Measurements from ENCODE around the gene CCNF.

DNA sequence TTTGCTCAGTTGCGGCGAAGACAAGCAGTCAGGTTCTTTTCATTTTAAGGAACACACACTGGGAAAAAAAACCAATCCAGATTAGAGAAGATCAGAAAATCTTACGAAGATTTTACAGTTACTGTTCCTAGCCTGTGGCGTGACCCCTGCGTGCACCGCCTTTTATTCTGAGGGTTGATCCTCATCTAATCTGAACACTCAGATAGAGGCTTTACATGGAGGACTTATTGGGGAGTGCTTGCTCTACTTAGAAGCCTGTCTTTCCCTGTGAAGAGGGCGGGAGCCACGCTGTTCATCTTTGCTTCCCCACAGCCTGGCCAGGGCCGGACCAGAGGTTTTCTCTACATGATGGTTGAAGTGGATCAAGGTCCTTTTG is 47.1 kb downstream of the CCNF start:
- TF ChIP-seq CTCF (IDR thresholded peaks at IDR 0.05; ENCODE audit: insufficient read depth, low read length) (no peak), POLR2AphosphoS5 (IDR thresholded peaks at IDR 0.05; ENCODE audit: low read depth) (no peak), REST (IDR thresholded peaks at IDR 0.05; ENCODE audit: insufficient replicate concordance, low read depth) (no peak), SPI1 (IDR thresholded peaks at IDR 0.05; ENCODE audit: borderline replicate concordance, low read depth) (no peak), GABPA (IDR thresholded peaks at IDR 0.05; ENCODE audit: low read depth) (no peak)
